HG03108 (cell line): ENCODE results near the gene PSORS1C1.
"Not testable (repeated sequence)": the region's sequence is repeated elsewhere in the genome, so short reads cannot be mapped to it uniquely, and the experiment has no call there.

Experiments
- ATAC-seq: cut with Tn5 transposase; IDR thresholded peaks from one replicate; pipeline ENCODE4 v1.9.1; 2021; ENCODE audit warnings: moderate library complexity; ENCODE audit not compliant: unreplicated experiment

PSORS1C1 gene

DNA sequence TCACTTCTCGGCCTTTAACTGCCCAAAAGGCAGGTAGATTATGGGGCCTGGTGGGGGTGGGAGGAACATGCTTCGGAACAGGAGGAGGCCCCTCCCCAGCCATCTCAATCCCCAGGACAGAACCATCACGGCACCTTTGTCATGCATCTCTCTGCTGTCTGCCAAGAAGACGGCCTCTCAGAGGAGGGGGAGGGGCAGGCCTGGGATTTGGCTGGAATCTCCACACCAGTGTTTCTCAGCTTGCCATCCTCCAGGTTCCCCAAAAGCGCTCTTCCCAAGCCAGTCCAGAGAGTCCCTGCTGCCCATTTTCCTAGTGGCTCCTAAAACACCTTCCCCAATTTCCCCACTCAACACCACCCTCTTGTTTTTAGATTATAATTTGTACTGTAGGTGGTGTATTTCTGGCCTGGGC, 58.4 kb downstream of the PSORS1C1 start:
- ATAC-seq = no peak

GRCh38 chr6:31173406-31173805, 58.8 kb downstream of the PSORS1C1 start:
- ATAC-seq = no peak

DNA sequence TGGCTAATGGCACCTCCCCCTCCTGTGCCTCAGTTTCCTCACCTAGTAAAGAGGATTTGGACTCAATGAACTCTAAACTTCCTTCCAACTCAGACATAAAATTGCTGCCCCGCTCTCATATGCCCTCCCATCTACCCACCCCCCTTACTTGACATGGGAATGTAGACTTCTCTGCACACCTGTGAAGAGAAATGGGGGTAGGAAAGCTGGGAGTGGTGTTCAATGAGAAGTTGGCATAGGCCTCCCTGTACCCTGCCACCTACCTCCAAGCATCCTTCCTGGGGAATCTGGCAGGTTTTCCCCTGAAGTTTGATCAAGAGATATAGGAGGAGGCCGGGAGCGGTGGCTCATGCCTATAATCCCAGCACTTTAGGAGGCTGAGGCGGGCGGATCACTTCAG, 59.8 kb downstream of the PSORS1C1 start:
- ATAC-seq = no peak

DNA sequence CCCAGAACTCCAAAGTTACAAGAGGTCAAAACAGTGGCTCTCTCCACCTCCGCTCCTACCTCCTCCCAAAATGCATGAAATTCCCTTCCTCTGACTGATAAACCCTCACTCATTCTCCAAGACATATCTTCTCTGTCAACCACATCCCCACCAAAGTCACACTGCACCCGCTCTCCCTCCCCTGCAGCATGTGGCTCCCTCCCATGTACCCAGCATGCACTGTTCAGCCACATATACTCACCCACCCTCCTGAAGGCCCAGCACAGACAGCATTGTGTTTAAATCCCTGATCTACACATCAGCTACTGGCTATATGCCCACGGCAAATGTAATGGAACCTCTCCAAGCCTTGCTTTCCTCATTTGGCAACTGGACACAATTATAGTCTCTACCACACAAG, 61.4 kb downstream of the PSORS1C1 start:
- ATAC-seq = no peak

GRCh38 chr6:31178143-31179041, 63.8 kb downstream of the PSORS1C1 start:
- ATAC-seq = no peak

DNA sequence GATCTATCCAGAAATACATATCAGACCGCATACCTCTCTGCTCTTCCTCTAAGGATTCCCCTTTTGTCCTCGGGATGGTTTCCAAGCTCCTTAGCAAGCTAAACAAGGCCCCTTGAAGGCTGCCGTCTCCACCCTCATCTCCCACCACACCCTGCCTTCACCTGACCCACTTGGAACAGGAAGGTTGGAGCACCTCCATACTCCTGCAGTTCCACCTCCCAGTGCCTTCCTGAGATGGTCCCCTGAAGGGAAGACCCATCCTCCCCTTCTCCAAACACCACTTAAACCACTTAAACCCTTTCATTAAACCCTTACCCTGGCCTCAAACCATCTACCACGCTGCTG, 64.4 kb downstream of the PSORS1C1 start:
- no peak for ATAC-seq

- no peak for ATAC-seq
These were observed 65.3 kb downstream of the PSORS1C1 start for GRCh38 chr6:31179896-31180295.

GRCh38 chr6:31180500-31180899, 65.9 kb downstream of the PSORS1C1 start:
- no peak for ATAC-seq

DNA sequence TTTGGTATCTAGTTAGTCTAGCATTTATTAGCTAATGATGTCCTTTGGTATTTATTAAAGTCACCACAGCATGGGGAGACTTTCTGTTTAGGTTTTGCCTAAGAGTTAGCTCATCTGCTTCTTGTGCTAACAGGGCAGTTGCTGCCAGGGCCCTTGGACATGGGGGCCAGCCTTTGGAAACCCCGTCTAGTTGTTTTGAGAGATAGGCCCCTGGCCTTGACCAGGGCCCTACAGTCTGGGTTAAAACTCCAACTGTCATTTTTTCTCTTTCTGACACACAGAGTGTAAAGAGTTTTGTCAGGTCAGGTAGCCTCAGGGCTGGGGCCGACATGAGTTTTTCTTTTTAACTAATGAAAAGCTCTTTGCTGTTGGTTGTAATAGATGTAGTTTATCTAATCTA, 68.7 kb downstream of the PSORS1C1 start:
- ATAC-seq = not testable (repeated sequence)

- not testable (repeated sequence) for ATAC-seq
These were observed 69.3 kb downstream of the PSORS1C1 start for GRCh38 chr6:31183859-31184258.

GRCh38 chr6:31185695-31186051, 71.1 kb downstream of the PSORS1C1 start:
- not testable (repeated sequence) for ATAC-seq

DNA sequence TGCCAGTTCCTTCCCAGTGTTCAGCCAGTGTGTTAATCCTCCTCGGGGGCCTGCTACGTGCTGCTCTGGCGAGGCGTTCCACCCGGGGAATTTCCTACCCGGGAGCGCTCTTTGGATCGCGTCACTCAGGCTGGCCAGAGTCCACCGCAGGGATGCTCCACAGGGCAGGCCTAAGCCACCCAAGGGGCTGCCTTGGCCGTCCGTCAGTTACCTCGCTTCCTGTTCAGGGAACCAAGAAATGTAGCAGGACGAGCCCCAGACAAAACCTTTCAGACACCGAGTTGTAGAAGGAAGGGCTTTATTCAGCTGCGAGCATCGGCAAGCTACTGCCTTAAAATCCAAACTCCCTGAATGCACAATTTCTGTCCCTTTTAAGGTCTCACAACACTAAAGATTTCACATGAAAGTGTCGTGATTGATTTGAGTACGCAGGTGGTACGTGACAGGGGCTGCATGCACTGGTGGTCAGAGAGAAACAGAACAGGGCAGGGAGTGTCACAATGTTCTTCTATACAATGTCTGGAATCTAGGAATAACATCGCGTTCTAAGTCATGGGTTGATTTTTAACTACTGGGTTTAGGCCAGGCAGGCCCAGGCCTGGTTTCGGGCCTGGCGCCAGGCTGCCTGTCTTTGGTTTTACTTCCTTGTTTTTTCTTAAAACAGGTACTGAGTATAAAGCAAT, 71.6 kb downstream of the PSORS1C1 start:
- ATAC-seq = no peak

DNA sequence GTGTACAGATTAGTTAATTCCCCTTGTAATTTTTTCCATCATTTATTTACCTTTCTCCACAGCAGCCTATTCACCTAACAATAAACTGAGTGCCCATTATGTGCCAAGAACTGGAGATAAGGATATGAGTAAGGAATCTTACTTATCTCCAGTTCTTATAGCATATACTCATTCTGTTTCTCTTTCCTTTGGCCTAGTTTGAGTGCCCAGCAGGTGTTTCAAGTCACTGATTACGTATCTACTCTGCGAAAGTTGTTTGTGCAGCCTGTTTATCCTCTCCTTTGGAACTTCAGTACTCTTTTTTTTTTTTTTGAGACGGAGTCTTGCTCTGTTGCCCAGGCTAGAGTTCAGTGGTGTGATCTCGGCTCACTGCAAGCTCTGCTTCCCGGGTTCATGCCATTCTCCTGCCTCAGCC, 73.2 kb downstream of the PSORS1C1 start:
- ATAC-seq = no peak

GRCh38 chr6:31189223-31189622, 74.6 kb downstream of the PSORS1C1 start:
- not testable (repeated sequence) for ATAC-seq
